Mucosa of stomach (tissue), 1 donor: Measurements from ENCODE around the gene TRAM2.
A peak's percentile ranks its signal among the peaks of the same experiment; 100 is the strongest.

Experiments used
- H3K27me3 ChIP-seq: one replicate; pipeline ENCODE4 v1.7.0; 2013; ENCODE audit warnings: mild to moderate bottlenecking, low read length; ENCODE audit not compliant: control insufficient read depth, insufficient read depth
- H3K36me3 ChIP-seq: one replicate; pipeline ENCODE4 v1.7.0; 2013; ENCODE audit warnings: low read length; ENCODE audit not compliant: control insufficient read depth, insufficient read depth
- H3K4me1 ChIP-seq: one replicate; pipeline ENCODE4 v1.7.0; 2013; ENCODE audit warnings: mild to moderate bottlenecking, low read length; ENCODE audit not compliant: control insufficient read depth, insufficient read depth
- H3K4me3 ChIP-seq: one replicate; pipeline ENCODE4 v1.7.0; 2013; ENCODE audit warnings: low read length
- H3K9ac ChIP-seq: one replicate; pipeline ENCODE4 v1.7.0; 2013; ENCODE audit warnings: mild to moderate bottlenecking, low read length, moderate library complexity
- H3K9me3 ChIP-seq: one replicate; pipeline ENCODE4 v1.7.0; 2013; ENCODE audit warnings: mild to moderate bottlenecking, low read length, moderate library complexity; ENCODE audit not compliant: control insufficient read depth
- donor health status: Pancreatic carcinoma.

Gene TRAM2

GRCh38 chr6:52506476-52506875 lies 70.4 kb downstream of the TRAM2 start:
- peaks cover 32% of the 10 kb centered on the region for H3K4me1 ChIP-seq
- peaks cover 16% of the 10 kb centered on the region for H3K36me3 ChIP-seq
- no peaks in the 10 kb centered on the region for H3K27me3 ChIP-seq
- H3K4me3 ChIP-seq = no peak overlapping the region
- H3K9me3 ChIP-seq = no peaks in the 10 kb centered on the region
- no peak overlapping the region for H3K9ac ChIP-seq

- no peaks in the 10 kb centered on the region for H3K27me3 ChIP-seq
- H3K4me1 ChIP-seq = peaks cover 32% of the 10 kb centered on the region
- H3K36me3 ChIP-seq = peaks cover 16% of the 10 kb centered on the region
- no peak overlapping the region for H3K4me3 ChIP-seq
- H3K9me3 ChIP-seq = no peaks in the 10 kb centered on the region
- no peak overlapping the region for H3K9ac ChIP-seq
These were observed 71.0 kb downstream of the TRAM2 start for GRCh38 chr6:52505726-52506409.

- Histone ChIP-seq H3K4me1 (peaks cover 32% of the 10 kb centered on the region), H3K9me3 (no peaks in the 10 kb centered on the region), H3K36me3 (peaks cover 16% of the 10 kb centered on the region), H3K27me3 (no peaks in the 10 kb centered on the region), H3K4me3 (peak overlapping the region; percentile 10), H3K9ac (peak overlapping the region; percentile 15)
These were observed 72.1 kb downstream of the TRAM2 start for GRCh38 chr6:52504782-52505136.

GRCh38 chr6:52503851-52504781 lies 72.7 kb downstream of the TRAM2 start:
- H3K9me3 ChIP-seq = no peaks in the 10 kb centered on the region
- peak overlapping the region; percentile 58 for H3K9ac ChIP-seq
- peaks cover 10% of the 10 kb centered on the region for H3K36me3 ChIP-seq
- H3K4me3 ChIP-seq = peak overlapping the region; percentile 10
- no peaks in the 10 kb centered on the region for H3K27me3 ChIP-seq
- H3K4me1 ChIP-seq = peaks cover 32% of the 10 kb centered on the region

- Histone ChIP-seq H3K36me3 (peaks cover 7% of the 10 kb centered on the region), H3K9me3 (no peaks in the 10 kb centered on the region), H3K4me1 (peaks cover 33% of the 10 kb centered on the region), H3K27me3 (no peaks in the 10 kb centered on the region), H3K9ac (peak overlapping the region; percentile 58), H3K4me3 (no peak overlapping the region)
These were observed 73.5 kb downstream of the TRAM2 start for GRCh38 chr6:52503323-52503747.

- Histone ChIP-seq H3K36me3 (peaks cover 7% of the 10 kb centered on the region), H3K4me1 (peaks cover 37% of the 10 kb centered on the region), H3K9me3 (no peaks in the 10 kb centered on the region), H3K9ac (no peak overlapping the region), H3K27me3 (no peaks in the 10 kb centered on the region), H3K4me3 (no peak overlapping the region)
These were observed 74.4 kb downstream of the TRAM2 start for GRCh38 chr6:52502306-52503029.

- peaks cover 35% of the 10 kb centered on the region for H3K4me1 ChIP-seq
- H3K9me3 ChIP-seq = no peaks in the 10 kb centered on the region
- no peak overlapping the region for H3K9ac ChIP-seq
- H3K4me3 ChIP-seq = no peak overlapping the region
- H3K36me3 ChIP-seq = peaks cover 7% of the 10 kb centered on the region
- H3K27me3 ChIP-seq = no peaks in the 10 kb centered on the region
These were observed 76.4 kb downstream of the TRAM2 start for GRCh38 chr6:52500238-52501129.

GRCh38 chr6:52499681-52500236 lies 77.1 kb downstream of the TRAM2 start:
- Histone ChIP-seq H3K9me3 (no peaks in the 10 kb centered on the region), H3K36me3 (peaks cover 7% of the 10 kb centered on the region), H3K9ac (no peak overlapping the region), H3K27me3 (no peaks in the 10 kb centered on the region), H3K4me1 (peaks cover 28% of the 10 kb centered on the region), H3K4me3 (no peak overlapping the region)

GRCh38 chr6:52499026-52499425 lies 77.8 kb downstream of the TRAM2 start:
- Histone ChIP-seq H3K9ac (no peak overlapping the region), H3K36me3 (peaks cover 7% of the 10 kb centered on the region), H3K27me3 (no peaks in the 10 kb centered on the region), H3K4me3 (no peak overlapping the region), H3K4me1 (peaks cover 21% of the 10 kb centered on the region), H3K9me3 (no peaks in the 10 kb centered on the region)

GRCh38 chr6:52498538-52499017 lies 78.3 kb downstream of the TRAM2 start:
- no peaks in the 10 kb centered on the region for H3K9me3 ChIP-seq
- no peak overlapping the region for H3K4me3 ChIP-seq
- H3K27me3 ChIP-seq = no peaks in the 10 kb centered on the region
- no peak overlapping the region for H3K9ac ChIP-seq
- peaks cover 7% of the 10 kb centered on the region for H3K36me3 ChIP-seq
- H3K4me1 ChIP-seq = peaks cover 16% of the 10 kb centered on the region
